ENCODE results near the gene EPB41L5.

GRCh38 chr2:120132190-120132589 lies 119.3 kb downstream of the EPB41L5 start:
- TF ChIP-seq POLR2AphosphoS5 (IDR thresholded peaks at IDR 0.05), result no peak
- TF ChIP-seq CTCF (IDR thresholded peaks at IDR 0.05), result no peak
